Osteoblast (primary cell): ENCODE data around the gene MCRS1. TPM values are rescaled to one million over a fixed set of nuclear protein-coding genes. Genes with fewer than 3 reads are reported as not detected.

Experiments used
- DNase-seq: peaks from one replicate; pipeline ENCODE4 v3.0.0; 2011; ENCODE audit warnings: low spot score, mixed read lengths; ENCODE audit not compliant: insufficient read length; ENCODE audit errors: missing footprints
- H2AFZ ChIP-seq: 2 replicates; pipeline ENCODE4 v1.6.0; 2011; ENCODE audit warnings: mild to moderate bottlenecking, low read length
- H3K27ac ChIP-seq: 2 replicates; pipeline ENCODE4 v1.5.1; 2011; ENCODE audit warnings: mild to moderate bottlenecking, low read depth, low read length, moderate library complexity
- H3K27me3 ChIP-seq: 2 replicates; pipeline ENCODE4 v1.6.0; 2012; ENCODE audit warnings: mild to moderate bottlenecking, control low read depth, inconsistent platforms, low read length, moderate library complexity; ENCODE audit not compliant: insufficient read depth
- H3K36me3 ChIP-seq: 2 replicates; pipeline ENCODE4 v1.5.1; 2011; ENCODE audit warnings: mild to moderate bottlenecking, low read length, control low read depth, moderate library complexity; ENCODE audit not compliant: insufficient read depth
- H3K4me1 ChIP-seq: 2 replicates; pipeline ENCODE4 v1.5.1; 2011; ENCODE audit warnings: mild to moderate bottlenecking, low read length, control low read depth, moderate library complexity; ENCODE audit not compliant: insufficient read depth
- H3K4me2 ChIP-seq: 2 replicates; pipeline ENCODE4 v1.6.0; 2011; ENCODE audit warnings: mild to moderate bottlenecking, low read length; ENCODE audit not compliant: insufficient read depth
- H3K4me3 ChIP-seq: fragments of 200-600 bp; sonication (generic); 3 replicates; pipeline ENCODE4 v1.5.1; 2012; ENCODE audit warnings: mild to moderate bottlenecking, low read length, inconsistent platforms; ENCODE audit not compliant: insufficient read depth
- H3K79me2 ChIP-seq: 2 replicates; pipeline ENCODE4 v1.6.0; 2012; ENCODE audit warnings: mild to moderate bottlenecking, low read length, control low read depth, inconsistent platforms; ENCODE audit not compliant: insufficient read depth
- H3K9me3 ChIP-seq: 2 replicates; pipeline ENCODE4 v1.5.1; 2011; ENCODE audit warnings: low read depth, low read length, control low read depth
- H4K20me1 ChIP-seq: 2 replicates; pipeline ENCODE4 v1.6.0; 2012; ENCODE audit warnings: mild to moderate bottlenecking, low read length, control low read depth; ENCODE audit not compliant: insufficient read depth
- total RNA-seq: library from RNA; depleted of rRNA; stranded (reverse); fragments of >200 nt; gene quantifications from 2 replicates; pipeline ENCODE4 v1.2.3, GENCODE V29; 2012
- TF ChIP-seq, protein P1 (sequence below): IDR thresholded peaks from 2 replicates; pipeline ENCODE4 v1.5.1; 2011; ENCODE audit warnings: mild to moderate bottlenecking, low read depth, low read length, moderate library complexity; ENCODE audit errors: extremely low read depth

The MCRS1 gene
- total RNA-seq, 1 donor: 56.5 TPM

DNA sequence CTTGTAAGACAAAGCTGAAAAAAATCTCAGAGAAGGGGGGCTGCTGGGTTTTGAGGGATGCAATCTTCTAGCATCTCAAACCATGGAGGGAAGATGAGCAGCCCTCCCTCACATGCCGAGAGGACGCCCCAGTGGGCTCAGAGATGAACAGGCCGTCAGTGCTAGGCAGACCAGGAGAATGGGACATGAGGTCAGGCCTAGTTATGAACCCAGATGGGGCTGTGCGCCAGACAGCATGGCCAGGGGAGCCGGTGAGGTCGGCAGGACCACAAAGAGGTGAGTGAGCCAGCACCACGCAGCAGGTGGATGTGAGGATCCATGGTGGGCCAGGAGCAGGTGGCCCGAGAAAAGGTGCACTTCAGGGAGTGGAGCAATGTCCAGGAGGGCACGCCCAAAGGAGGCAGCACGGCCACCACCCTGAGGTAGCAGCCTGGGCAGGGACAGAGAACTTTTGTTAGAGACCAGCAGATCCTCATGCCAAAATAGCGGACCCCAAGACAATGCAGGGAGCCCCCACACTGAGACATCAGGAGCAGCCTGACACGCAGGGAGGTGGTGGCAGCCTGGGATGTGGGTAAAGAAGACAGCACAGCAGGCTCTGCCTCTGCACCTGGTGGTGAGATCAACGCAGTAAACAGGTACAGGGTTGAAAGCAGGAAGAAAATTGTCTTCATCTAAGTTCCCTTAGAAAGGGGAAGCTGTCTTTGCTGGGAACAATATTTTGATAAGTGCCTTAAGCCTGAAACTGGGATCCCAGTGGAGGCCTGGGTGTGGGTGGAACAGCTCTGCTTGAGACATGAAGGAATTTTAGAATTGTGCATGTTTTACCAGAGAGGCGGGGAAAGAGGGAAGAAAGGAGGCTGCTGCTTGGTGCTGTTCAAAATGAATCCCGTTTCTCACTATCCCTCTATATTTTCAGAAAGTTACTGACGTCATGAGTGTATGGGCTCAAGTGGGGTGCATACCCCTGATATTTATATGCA lies 17.8 kb upstream of the MCRS1 start:
- H3K4me2 ChIP-seq: no peak overlapping the region
- H3K36me3 ChIP-seq: no peaks in the 10 kb centered on the region
- H3K79me2 ChIP-seq: peaks cover 4% of the 10 kb centered on the region
- no peak overlapping the region for H3K4me3 ChIP-seq
- H3K9me3 ChIP-seq: no peaks in the 10 kb centered on the region
- H3K27me3 ChIP-seq: no peaks in the 10 kb centered on the region
- TF ChIP-seq, protein P1, sequence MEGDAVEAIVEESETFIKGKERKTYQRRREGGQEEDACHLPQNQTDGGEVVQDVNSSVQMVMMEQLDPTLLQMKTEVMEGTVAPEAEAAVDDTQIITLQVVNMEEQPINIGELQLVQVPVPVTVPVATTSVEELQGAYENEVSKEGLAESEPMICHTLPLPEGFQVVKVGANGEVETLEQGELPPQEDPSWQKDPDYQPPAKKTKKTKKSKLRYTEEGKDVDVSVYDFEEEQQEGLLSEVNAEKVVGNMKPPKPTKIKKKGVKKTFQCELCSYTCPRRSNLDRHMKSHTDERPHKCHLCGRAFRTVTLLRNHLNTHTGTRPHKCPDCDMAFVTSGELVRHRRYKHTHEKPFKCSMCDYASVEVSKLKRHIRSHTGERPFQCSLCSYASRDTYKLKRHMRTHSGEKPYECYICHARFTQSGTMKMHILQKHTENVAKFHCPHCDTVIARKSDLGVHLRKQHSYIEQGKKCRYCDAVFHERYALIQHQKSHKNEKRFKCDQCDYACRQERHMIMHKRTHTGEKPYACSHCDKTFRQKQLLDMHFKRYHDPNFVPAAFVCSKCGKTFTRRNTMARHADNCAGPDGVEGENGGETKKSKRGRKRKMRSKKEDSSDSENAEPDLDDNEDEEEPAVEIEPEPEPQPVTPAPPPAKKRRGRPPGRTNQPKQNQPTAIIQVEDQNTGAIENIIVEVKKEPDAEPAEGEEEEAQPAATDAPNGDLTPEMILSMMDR: no peak
- no peak overlapping the region for H3K27ac ChIP-seq
- H4K20me1 ChIP-seq: peaks cover 7% of the 10 kb centered on the region
- no peak for DNase-seq
- H3K4me1 ChIP-seq: peaks cover 4% of the 10 kb centered on the region
- H2AFZ ChIP-seq: no peak overlapping the region

DNA sequence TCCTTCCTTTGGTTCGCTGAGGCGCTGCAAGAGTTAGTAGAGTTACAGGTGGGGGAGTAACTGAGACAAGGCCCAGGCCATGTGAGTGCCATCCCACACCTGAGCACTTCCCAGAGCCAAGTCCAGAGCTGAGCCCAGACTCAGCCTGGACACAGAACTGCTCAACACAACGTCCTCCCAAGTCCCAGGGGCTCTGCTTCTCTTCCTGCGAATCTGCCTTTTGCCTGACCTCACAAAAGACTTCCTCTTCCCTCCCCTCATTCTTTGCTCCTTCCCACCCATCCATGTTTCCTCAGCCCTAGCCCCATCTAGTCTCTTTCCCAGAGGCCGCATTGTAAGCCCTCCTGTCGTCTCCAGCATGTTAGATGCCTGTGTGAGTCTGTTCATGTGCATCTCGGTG lies 16.6 kb upstream of the MCRS1 start:
- no peak overlapping the region for H3K4me2 ChIP-seq
- no peak overlapping the region for H3K4me3 ChIP-seq
- peaks cover 8% of the 10 kb centered on the region for H4K20me1 ChIP-seq
- TF ChIP-seq, protein P1: no peak
- H2AFZ ChIP-seq: no peak overlapping the region
- peaks cover 4% of the 10 kb centered on the region for H3K4me1 ChIP-seq
- DNase-seq: no peak
- no peaks in the 10 kb centered on the region for H3K27me3 ChIP-seq
- H3K9me3 ChIP-seq: no peaks in the 10 kb centered on the region
- H3K36me3 ChIP-seq: no peaks in the 10 kb centered on the region
- peaks cover 4% of the 10 kb centered on the region for H3K79me2 ChIP-seq
- no peak overlapping the region for H3K27ac ChIP-seq

DNA sequence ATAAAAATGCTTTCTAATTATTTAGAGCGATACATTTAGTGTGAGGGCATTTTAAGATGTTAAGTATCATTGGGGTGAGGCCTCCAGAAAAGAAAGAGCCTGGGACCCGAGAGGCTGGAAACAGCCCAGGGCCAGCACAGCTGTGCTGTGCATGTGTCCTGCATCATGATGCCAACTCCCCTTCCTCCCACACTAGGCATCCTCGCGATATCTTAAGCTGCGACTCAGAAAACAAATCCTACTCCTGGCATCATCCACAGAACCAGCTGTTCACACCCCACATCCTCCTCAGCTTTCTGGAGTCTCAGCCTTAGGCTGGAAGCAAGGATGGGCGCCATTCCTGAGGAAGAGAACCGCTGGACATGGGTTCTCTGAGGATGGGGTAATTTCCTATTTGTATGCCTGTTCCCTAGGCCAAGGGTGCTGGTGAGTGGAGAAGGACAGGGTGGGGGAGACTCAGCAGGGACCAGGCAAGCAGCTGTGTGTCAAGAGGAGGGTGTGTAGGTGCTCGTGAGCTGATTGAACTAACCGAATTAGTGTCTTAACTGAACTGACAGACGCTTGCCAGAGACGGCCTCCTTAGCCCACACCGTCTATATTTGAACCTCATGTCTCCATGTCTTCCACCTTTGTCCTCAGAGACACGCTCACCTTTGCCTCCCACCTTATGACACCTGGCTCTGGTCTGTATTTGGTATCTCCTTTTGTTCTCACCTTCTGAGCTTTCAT lies 15.6 kb upstream of the MCRS1 start:
- Histone ChIP-seq H3K27ac (no peak overlapping the region), H3K79me2 (peaks cover 4% of the 10 kb centered on the region), H3K36me3 (no peaks in the 10 kb centered on the region), H3K4me1 (no peaks in the 10 kb centered on the region), H3K4me3 (no peak overlapping the region), H2AFZ (no peak overlapping the region), H4K20me1 (peaks cover 11% of the 10 kb centered on the region), H3K4me2 (no peak overlapping the region), H3K27me3 (no peaks in the 10 kb centered on the region), H3K9me3 (no peaks in the 10 kb centered on the region)
- DNase-seq: no peak
- TF ChIP-seq, protein P1: no peak

DNA sequence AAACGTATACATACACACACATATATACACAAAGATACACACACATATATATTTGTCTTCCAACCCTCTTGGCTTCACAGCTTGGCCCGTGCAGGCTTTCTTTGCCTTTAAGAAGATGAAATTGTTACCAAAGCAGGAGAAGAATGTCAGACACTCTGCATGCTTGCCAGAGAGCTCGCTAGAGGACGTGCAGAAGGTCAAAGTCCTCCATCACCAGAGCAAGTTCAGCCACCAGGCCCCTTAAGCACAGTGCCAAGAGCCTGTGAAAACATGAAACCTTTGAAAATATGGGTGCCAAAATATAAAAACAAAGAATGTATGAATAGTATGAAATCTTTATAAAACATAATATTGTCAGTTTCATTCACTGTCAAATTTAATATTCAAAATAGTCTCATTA lies 14.9 kb upstream of the MCRS1 start:
- Histone ChIP-seq H2AFZ (no peak overlapping the region), H3K4me2 (no peak overlapping the region), H3K9me3 (no peaks in the 10 kb centered on the region), H3K4me1 (no peaks in the 10 kb centered on the region), H3K4me3 (no peak overlapping the region), H3K27ac (no peak overlapping the region), H3K36me3 (no peaks in the 10 kb centered on the region), H3K79me2 (peaks cover 4% of the 10 kb centered on the region), H4K20me1 (peaks cover 13% of the 10 kb centered on the region), H3K27me3 (no peaks in the 10 kb centered on the region)
- TF ChIP-seq, protein P1: no peak
- no peak for DNase-seq
